ENCODE results near the gene ARHGAP28. TPM values are rescaled to one million over a fixed set of nuclear protein-coding genes. Genes with fewer than 3 reads are reported as not detected.
A peak's percentile ranks its signal among the peaks of the same experiment; 100 is the strongest.

ARHGAP28 gene
- total RNA-seq, 6 donors from 2014 or later, result 4.1 to 18.9 (median 11.3) TPM

- Histone ChIP-seq H3K27ac (peak overlapping the region in 1 of 4 donors; percentile 12), H3K9me3 (no peaks in the 10 kb centered on the region), H3K4me1 (peaks cover 0 to 3% (median 0%) of the 10 kb centered on the region in 4 donors), H3K36me3 (no peaks in the 10 kb centered on the region), H3K27me3 (no peaks in the 10 kb centered on the region), H3K4me3 (no peak overlapping the region)
- no peak for DNase-seq
- TF ChIP-seq POLR2A (IDR thresholded peaks at IDR 0.05), result no peak
- no peak for TF ChIP-seq CTCF (IDR thresholded peaks at IDR 0.05)
- no peak for TF ChIP-seq EP300 (IDR thresholded peaks at IDR 0.05)
- TF ChIP-seq POLR2AphosphoS5 (IDR thresholded peaks at IDR 0.05), result no peak
- WGBS, 2 donors, result 62 to 78% methylated on average over 4 of the region's 4 CpGs
- no peak for ATAC-seq (ENCODE audit: low FRiP score in 2 of 2)
These were observed 9.1 kb downstream of the ARHGAP28 start for GRCh38 chr18:6738622-6739021.

- no peak for DNase-seq
- peaks cover 0 to 3% (median 0%) of the 10 kb centered on the region in 4 donors for H3K4me1 ChIP-seq
- H3K27me3 ChIP-seq, result no peaks in the 10 kb centered on the region
- H3K27ac ChIP-seq, result peak overlapping the region in 1 of 4 donors; percentile 8
- ATAC-seq (ENCODE audit: low FRiP score in 2 of 2), result peak in 1 of 2 donors; percentile 95
- no peaks in the 10 kb centered on the region for H3K36me3 ChIP-seq
- no peaks in the 10 kb centered on the region for H3K9me3 ChIP-seq
- H3K4me3 ChIP-seq, result no peak overlapping the region
- 28 to 32% methylated on average over 2 of the region's 2 CpGs for WGBS, 2 donors
- TF ChIP-seq POLR2A (IDR thresholded peaks at IDR 0.05) (no peak), EP300 (IDR thresholded peaks at IDR 0.05) (no peak), POLR2AphosphoS5 (IDR thresholded peaks at IDR 0.05) (no peak)
These were observed 11.7 kb downstream of the ARHGAP28 start for GRCh38 chr18:6741232-6741663.

GRCh38 chr18:6741786-6742185 is 12.3 kb downstream of the ARHGAP28 start:
- WGBS, 2 donors, result 86 to 88% methylated on average over 2 of the region's 2 CpGs
- no peak for ATAC-seq (ENCODE audit: low FRiP score in 2 of 2)
- Histone ChIP-seq H3K9me3 (no peaks in the 10 kb centered on the region), H3K36me3 (no peaks in the 10 kb centered on the region), H3K4me3 (no peak overlapping the region), H3K27ac (peak overlapping the region in 3 of 4 donors; percentile 8 to 19 (median 11)), H3K4me1 (peaks cover 0 to 3% (median 0%) of the 10 kb centered on the region in 4 donors), H3K27me3 (no peaks in the 10 kb centered on the region)
- no peak for DNase-seq
- TF ChIP-seq CTCF (IDR thresholded peaks at IDR 0.05), result no peak
- TF ChIP-seq EP300 (IDR thresholded peaks at IDR 0.05), result no peak
- no peak for TF ChIP-seq POLR2AphosphoS5 (IDR thresholded peaks at IDR 0.05)
- TF ChIP-seq POLR2A (IDR thresholded peaks at IDR 0.05), result no peak

- DNase-seq (no peak), ATAC-seq (ENCODE audit: low FRiP score in 2 of 2) (no peak)
- Histone ChIP-seq H3K9me3 (no peaks in the 10 kb centered on the region), H3K36me3 (no peaks in the 10 kb centered on the region), H3K4me3 (no peak overlapping the region), H3K27me3 (no peaks in the 10 kb centered on the region), H3K4me1 (peaks cover 0 to 3% (median 0%) of the 10 kb centered on the region in 4 donors), H3K27ac (no peak overlapping the region)
- no peak for TF ChIP-seq POLR2A (IDR thresholded peaks at IDR 0.05)
- no peak for TF ChIP-seq EP300 (IDR thresholded peaks at IDR 0.05)
- no peak for TF ChIP-seq POLR2AphosphoS5 (IDR thresholded peaks at IDR 0.05)
- TF ChIP-seq CTCF (IDR thresholded peaks at IDR 0.05), result no peak
- 80 to 81% methylated on average over 5 of the region's 5 CpGs for WGBS, 2 donors
These were observed 14.5 kb downstream of the ARHGAP28 start for GRCh38 chr18:6743999-6744398.

GRCh38 chr18:6744816-6745455 is 15.4 kb downstream of the ARHGAP28 start:
- no peak overlapping the region for H3K27ac ChIP-seq
- ATAC-seq (ENCODE audit: low FRiP score in 2 of 2), result no peak

More at GRCh38 chr18:6744816-6745455, 15.4 kb downstream of the ARHGAP28 start:
- 85% methylated on average over 1 of the region's 1 CpG for WGBS, 2 donors
- H3K9me3 ChIP-seq, result no peaks in the 10 kb centered on the region
- peaks cover 0 to 3% (median 0%) of the 10 kb centered on the region in 4 donors for H3K4me1 ChIP-seq
- no peaks in the 10 kb centered on the region for H3K27me3 ChIP-seq
- H3K4me3 ChIP-seq, result no peak overlapping the region
- H3K36me3 ChIP-seq, result no peaks in the 10 kb centered on the region
- no peak for TF ChIP-seq POLR2A (IDR thresholded peaks at IDR 0.05)
- no peak for TF ChIP-seq POLR2AphosphoS5 (IDR thresholded peaks at IDR 0.05)
- TF ChIP-seq EP300 (IDR thresholded peaks at IDR 0.05), result no peak
- TF ChIP-seq CTCF (IDR thresholded peaks at IDR 0.05), result no peak
- no peak for DNase-seq

Data from upper lobe of left lung (tissue), 6 donors.